Right lobe of liver (tissue), 6 donors: Measurements from ENCODE around the gene TCF7L2. TPM values are rescaled to one million over a fixed set of nuclear protein-coding genes. Genes with fewer than 3 reads are reported as not detected.
A peak's percentile ranks its signal among the peaks of the same experiment; 100 is the strongest.

Experiments
- ATAC-seq, 4 donors: fragments of 200-7000 bp; cut with Tn5 transposase; one replicate each; pipeline ENCODE4 v1.9.1; 2020; ENCODE audit warnings: mild to moderate bottlenecking in 4 of 4, moderate library complexity in 4 of 4
- DNase-seq, 3 donors: peaks; one replicate each; pipeline ENCODE4 v3.0.0-alpha.2; 2020
- H3K27ac ChIP-seq, 3 donors: fragments of 200-600 bp; one replicate each; pipeline ENCODE4 v1.8.0; 2022
- H3K27me3 ChIP-seq, 2 donors: fragments of 200-600 bp; one replicate each; pipeline ENCODE4 v1.8.0; 2022
- H3K36me3 ChIP-seq, 4 donors: fragments of 200-600 bp; sonication (generic) in 1 of 4; one replicate each; pipeline versions ENCODE4 v1.5.1 to v1.8.0; 2017 to 2022; ENCODE audit warnings: control low read depth in 1 of 4
- H3K4me1 ChIP-seq, 4 donors: fragments of 200-600 bp; sonication (generic) in 1 of 4; one replicate each; pipeline versions ENCODE4 v1.5.1 to v1.8.0; 2017 to 2022; ENCODE audit warnings: control low read depth in 1 of 4
- H3K4me3 ChIP-seq, 3 donors: fragments of 200-600 bp; one replicate each; pipeline ENCODE4 v1.8.0; 2022
- H3K9me3 ChIP-seq, 4 donors: fragments of 200-600 bp; sonication (generic) in 1 of 4; one replicate each; pipeline versions ENCODE4 v1.5.1 to v1.8.0; 2017 to 2022; ENCODE audit warnings: control low read depth in 1 of 4
- POLR2A ChIP-seq: fragments of 450-650 bp; IDR thresholded peaks from one replicate; pipeline ENCODE4 v1.6.1; 2017; ENCODE audit warnings: antibody characterized with exemption, mild to moderate bottlenecking
- WGBS: methylation state at CpG from one replicate; pipeline ENCODE4 v1.1.6; 2018; ENCODE audit warnings: low coverage, low lambda C conversion rate; ENCODE audit not compliant: insufficient coverage; ENCODE audit errors: missing lambda C conversion rate; 5-methylcytosine and 5-hydroxymethylcytosine counted together
- intact Hi-C, 2 donors: fragments of 100-400 bp; cut with DNase I; formaldehyde crosslinking; loops; one replicate each; pipeline versions ENCODE4 v1.11.2 to v1.14.1; 2022
- total RNA-seq, 6 experiments: library from RNA; depleted of rRNA in 2 of 6; stranded (reverse); fragments of >200 nt in 2 of 6; fragmentation: NEBNext Ultra II Directional in 3 of 6; extraction: Animal tissue kit (Norgen Biotek cat#: 25700) in 3 of 6; gene quantifications; one replicate each; pipeline versions ENCODE4 v1.1.0 to v1.2.4, GENCODE V29; 2016 to 2023
- TF ChIP-seq, protein P1 (sequence below), 4 donors: fragments of 200-600 bp in 3 of 4; fragments of 450-650 bp in 1 of 4; IDR thresholded peaks; one replicate each; pipeline versions ENCODE4 v1.5.1 to v1.8.0; 2016 to 2022; ENCODE audit warnings: antibody characterized with exemption in 4 of 4, mild to moderate bottlenecking in 2 of 4
- donor health status: DM: no; HTN: yes; CAD: no.
- donor health status: DM: no; HTN: no; CAD: no.
- donor health status: DM: no; HTN: no; CAD: no.
- donor health status: DM: no; HTN: yes; CAD: no.
- donor health status: DM: no; HTN: yes; CAD: no.

TCF7L2 gene
- total RNA-seq, 6 experiments from 2014 or later = 9.4 to 33.2 (median 16.7) TPM

DNA sequence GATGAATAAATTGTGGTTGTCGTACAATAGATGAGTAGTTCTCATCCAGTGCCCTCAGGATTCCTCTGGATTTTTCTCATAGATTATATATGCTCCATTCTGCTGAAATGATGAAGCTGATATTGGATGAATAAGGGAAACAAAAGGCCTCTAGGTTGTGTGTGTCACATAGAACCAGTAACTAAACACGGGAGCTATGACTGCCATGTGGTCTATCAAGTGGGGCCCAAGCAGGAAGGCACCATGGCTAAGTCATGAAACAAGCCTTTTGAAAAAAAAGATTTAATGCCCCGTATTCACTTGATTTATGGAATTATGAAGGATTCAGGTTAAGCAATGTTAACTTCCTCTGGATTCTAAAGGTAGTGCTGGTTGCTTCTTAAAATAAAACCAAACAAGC lies 225.1 kb downstream of the TCF7L2 start:
- Histone ChIP-seq H3K36me3 (no peaks in the 10 kb centered on the region), H3K4me1 (no peaks in the 10 kb centered on the region), H3K27ac (no peak overlapping the region), H3K4me3 (no peak overlapping the region), H3K9me3 (no peaks in the 10 kb centered on the region), H3K27me3 (no peaks in the 10 kb centered on the region)
- intact Hi-C loops = no loop called here
- no peak for DNase-seq
- WGBS = 68% methylated on average over 3 of the region's 3 CpGs
- no peak for ATAC-seq
- TF ChIP-seq, protein P1, sequence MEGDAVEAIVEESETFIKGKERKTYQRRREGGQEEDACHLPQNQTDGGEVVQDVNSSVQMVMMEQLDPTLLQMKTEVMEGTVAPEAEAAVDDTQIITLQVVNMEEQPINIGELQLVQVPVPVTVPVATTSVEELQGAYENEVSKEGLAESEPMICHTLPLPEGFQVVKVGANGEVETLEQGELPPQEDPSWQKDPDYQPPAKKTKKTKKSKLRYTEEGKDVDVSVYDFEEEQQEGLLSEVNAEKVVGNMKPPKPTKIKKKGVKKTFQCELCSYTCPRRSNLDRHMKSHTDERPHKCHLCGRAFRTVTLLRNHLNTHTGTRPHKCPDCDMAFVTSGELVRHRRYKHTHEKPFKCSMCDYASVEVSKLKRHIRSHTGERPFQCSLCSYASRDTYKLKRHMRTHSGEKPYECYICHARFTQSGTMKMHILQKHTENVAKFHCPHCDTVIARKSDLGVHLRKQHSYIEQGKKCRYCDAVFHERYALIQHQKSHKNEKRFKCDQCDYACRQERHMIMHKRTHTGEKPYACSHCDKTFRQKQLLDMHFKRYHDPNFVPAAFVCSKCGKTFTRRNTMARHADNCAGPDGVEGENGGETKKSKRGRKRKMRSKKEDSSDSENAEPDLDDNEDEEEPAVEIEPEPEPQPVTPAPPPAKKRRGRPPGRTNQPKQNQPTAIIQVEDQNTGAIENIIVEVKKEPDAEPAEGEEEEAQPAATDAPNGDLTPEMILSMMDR (IDR thresholded peaks at IDR 0.05) = no peak
- no peak for TF ChIP-seq POLR2A

- DNase-seq (no peak), ATAC-seq (peak in 1 of 4 donors; percentile 22)
- 85% methylated on average over 11 of the region's 17 CpGs for WGBS
- Histone ChIP-seq H3K4me3 (no peak overlapping the region), H3K36me3 (no peaks in the 10 kb centered on the region), H3K27me3 (no peaks in the 10 kb centered on the region), H3K9me3 (no peaks in the 10 kb centered on the region), H3K27ac (no peak overlapping the region), H3K4me1 (no peaks in the 10 kb centered on the region)
- intact Hi-C loops = no loop called here
- no peak for TF ChIP-seq POLR2A
- TF ChIP-seq, protein P1 (IDR thresholded peaks at IDR 0.05) = no peak
Observed at GRCh38 chr10:113175756-113176651, 226.0 kb downstream of the TCF7L2 start.

GRCh38 chr10:113176652-113177155 lies 226.7 kb downstream of the TCF7L2 start:
- Histone ChIP-seq H3K4me3 (no peak overlapping the region), H3K27me3 (no peaks in the 10 kb centered on the region), H3K9me3 (no peaks in the 10 kb centered on the region), H3K4me1 (no peaks in the 10 kb centered on the region), H3K27ac (no peak overlapping the region), H3K36me3 (no peaks in the 10 kb centered on the region)
- ATAC-seq (peak in 1 of 4 donors; percentile 10), DNase-seq (no peak)
- TF ChIP-seq, protein P1 (IDR thresholded peaks at IDR 0.05) = no peak
- TF ChIP-seq POLR2A = no peak
- 83% methylated on average over 1 of the region's 5 CpGs for WGBS
- intact Hi-C loops = no loop called here

DNA sequence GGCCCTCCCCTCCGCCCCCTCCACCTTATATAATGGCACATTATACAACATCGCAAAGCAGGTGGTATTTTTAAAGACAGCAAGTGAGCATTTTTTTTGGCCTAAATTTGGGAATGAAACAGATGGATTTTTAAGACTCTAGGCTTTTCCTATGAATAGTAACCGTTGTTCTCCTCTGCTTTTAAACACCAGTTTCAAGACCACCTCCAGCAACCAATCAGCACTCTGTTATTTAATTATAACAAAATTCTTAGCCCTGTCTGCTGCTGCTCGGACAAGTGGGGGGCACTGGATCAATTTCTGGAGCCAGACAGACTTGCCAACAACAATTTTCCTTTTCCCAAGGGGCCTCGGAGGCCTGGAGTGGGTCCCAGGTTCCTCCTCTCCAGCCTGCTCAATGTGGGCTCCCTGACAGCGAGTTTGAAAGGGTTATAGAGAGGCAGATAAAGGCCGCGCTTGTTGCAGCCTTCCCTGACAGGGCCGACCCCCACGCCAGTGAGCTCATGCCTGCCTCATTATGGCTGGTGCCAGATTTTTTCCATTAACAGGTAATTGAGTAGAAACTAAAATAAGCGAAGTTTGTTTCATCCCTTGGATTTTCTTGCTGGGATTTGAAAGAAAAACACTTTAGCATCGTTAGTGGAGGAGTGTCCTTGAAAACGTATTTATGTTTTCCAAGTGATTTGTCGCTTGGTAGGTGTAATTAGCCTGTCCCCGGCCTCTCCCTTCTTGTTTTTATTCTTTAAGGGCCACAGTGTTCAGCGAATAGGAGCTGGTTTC lies 227.3 kb downstream of the TCF7L2 start:
- 68% methylated on average over 14 of the region's 16 CpGs for WGBS
- Histone ChIP-seq H3K27me3 (no peaks in the 10 kb centered on the region), H3K4me3 (no peak overlapping the region), H3K27ac (no peak overlapping the region), H3K9me3 (no peaks in the 10 kb centered on the region), H3K4me1 (no peaks in the 10 kb centered on the region), H3K36me3 (no peaks in the 10 kb centered on the region)
- DNase-seq (no peak), ATAC-seq (no peak)
- intact Hi-C loops = no loop called here
- no peak for TF ChIP-seq POLR2A
- TF ChIP-seq, protein P1 (IDR thresholded peaks at IDR 0.05) = no peak
